Measurements from ENCODE around the gene GPD1L.

GPD1L gene

GRCh38 chr3:32078864-32079263, 27.6 kb upstream of the GPD1L start:
- no peak overlapping the region for H3K4me2 ChIP-seq (ENCODE audit: insufficient read depth, low read length, poor library complexity, severe bottlenecking)
- H3K27ac ChIP-seq (replicated peaks; ENCODE audit: low read length), result no peak overlapping the region
- no peak overlapping the region for H2BK120ac ChIP-seq (ENCODE audit: low read depth, low read length)
- H3K18ac ChIP-seq (ENCODE audit: low read length), result no peak overlapping the region
- no peaks in the 10 kb centered on the region for H3K36me3 ChIP-seq (replicated peaks in 1 of 2; ENCODE audit: control insufficient read depth in 2 of 2, insufficient read depth in 2 of 2, low read length in 2 of 2)
- H4K8ac ChIP-seq (ENCODE audit: low read depth, low read length), result no peak overlapping the region
- no peak overlapping the region for H2BK15ac ChIP-seq (ENCODE audit: low read length)
- no peak overlapping the region for H3K4ac ChIP-seq (ENCODE audit: low read length)
- peaks cover 0 to 1% of the 10 kb centered on the region in 2 donors for H3K4me1 ChIP-seq (ENCODE audit: control insufficient read depth in 2 of 2, insufficient read depth in 1 of 2, low read depth in 1 of 2, low read length in 2 of 2)
- no peak overlapping the region for H2BK12ac ChIP-seq (ENCODE audit: low read length)
- H3K27me3 ChIP-seq (ENCODE audit: control insufficient read depth in 3 of 3, insufficient read depth in 3 of 3, low read depth in 1 of 3, low read length in 3 of 3), result peaks cover 0 to 4% (median 0%) of the 10 kb centered on the region in 3 experiments
- H2BK5ac ChIP-seq (ENCODE audit: low read length), result no peak overlapping the region
- no peak overlapping the region for H3K14ac ChIP-seq (ENCODE audit: low read length)
- H4K91ac ChIP-seq (ENCODE audit: low read depth, low read length, poor library complexity), result no peak overlapping the region
- no peak overlapping the region for H2AK5ac ChIP-seq (ENCODE audit: low read depth, low read length)
- DNase-seq (ENCODE audit: low spot score), result no peak
- no peak overlapping the region for H3K23ac ChIP-seq (ENCODE audit: low read depth, low read length, poor library complexity)
- H3K79me1 ChIP-seq (ENCODE audit: low read depth, low read length), result no peaks in the 10 kb centered on the region
- no peak overlapping the region for H3K9ac ChIP-seq (ENCODE audit: low read depth, low read length, poor library complexity)
- no peak overlapping the region for H2AFZ ChIP-seq (ENCODE audit: low read length)
- H3K4me3 ChIP-seq (ENCODE audit: low read length in 2 of 2), result no peak overlapping the region
- H3K9me3 ChIP-seq (replicated peaks in 1 of 2; ENCODE audit: control insufficient read depth in 2 of 2, insufficient read depth in 1 of 2, low read depth in 1 of 2, low read length in 2 of 2), result no peaks in the 10 kb centered on the region

- H3K14ac ChIP-seq (ENCODE audit: low read length), result no peak overlapping the region
Measured at GRCh38 chr3:32082721-32083120, 23.7 kb upstream of the GPD1L start.

GRCh38 chr3:32083702-32084270, 22.6 kb upstream of the GPD1L start:
- no peak overlapping the region for H4K8ac ChIP-seq (ENCODE audit: low read depth, low read length)
- no peak overlapping the region for H3K18ac ChIP-seq (ENCODE audit: low read length)
- H3K27me3 ChIP-seq (ENCODE audit: control insufficient read depth in 3 of 3, insufficient read depth in 3 of 3, low read depth in 1 of 3, low read length in 3 of 3), result peaks cover 0 to 4% (median 0%) of the 10 kb centered on the region in 3 experiments
- H3K23ac ChIP-seq (ENCODE audit: low read depth, low read length, poor library complexity), result no peak overlapping the region
- WGBS, 2 donors (ENCODE audit: extremely low coverage in 2 of 2, insufficient read length in 2 of 2, insufficient replicate concordance in 1 of 2), result no CpG with 5 or more reads among the region's 3 CpGs
- no peak overlapping the region for H2BK120ac ChIP-seq (ENCODE audit: low read depth, low read length)
- no peaks in the 10 kb centered on the region for H3K79me1 ChIP-seq (ENCODE audit: low read depth, low read length)
- no peak overlapping the region for H3K4ac ChIP-seq (ENCODE audit: low read length)
- H2BK5ac ChIP-seq (ENCODE audit: low read length), result no peak overlapping the region
- no peaks in the 10 kb centered on the region for H3K36me3 ChIP-seq (replicated peaks in 1 of 2; ENCODE audit: control insufficient read depth in 2 of 2, insufficient read depth in 2 of 2, low read length in 2 of 2)
- no peak overlapping the region for H2BK12ac ChIP-seq (ENCODE audit: low read length)
- no peak overlapping the region for H2AK5ac ChIP-seq (ENCODE audit: low read depth, low read length)
- no peak overlapping the region for H4K91ac ChIP-seq (ENCODE audit: low read depth, low read length, poor library complexity)
- H3K9ac ChIP-seq (ENCODE audit: low read depth, low read length, poor library complexity), result no peak overlapping the region
- no peaks in the 10 kb centered on the region for H3K9me3 ChIP-seq (replicated peaks in 1 of 2; ENCODE audit: control insufficient read depth in 2 of 2, insufficient read depth in 1 of 2, low read depth in 1 of 2, low read length in 2 of 2)
- no peak overlapping the region for H2AFZ ChIP-seq (ENCODE audit: low read length)
- H2BK15ac ChIP-seq (ENCODE audit: low read length), result no peak overlapping the region
- H3K27ac ChIP-seq (replicated peaks; ENCODE audit: low read length), result no peak overlapping the region
- no peaks in the 10 kb centered on the region for H3K4me1 ChIP-seq (ENCODE audit: control insufficient read depth in 2 of 2, insufficient read depth in 1 of 2, low read depth in 1 of 2, low read length in 2 of 2)
- H3K4me2 ChIP-seq (ENCODE audit: insufficient read depth, low read length, poor library complexity, severe bottlenecking), result no peak overlapping the region
- no peak overlapping the region for H3K14ac ChIP-seq (ENCODE audit: low read length)
- DNase-seq (ENCODE audit: low spot score), result no peak
- H3K4me3 ChIP-seq (ENCODE audit: low read length in 2 of 2), result no peak overlapping the region

More at GRCh38 chr3:32082721-32083120, 23.7 kb upstream of the GPD1L start:
- H3K23ac ChIP-seq (ENCODE audit: low read depth, low read length, poor library complexity), result no peak overlapping the region
- H3K4me2 ChIP-seq (ENCODE audit: insufficient read depth, low read length, poor library complexity, severe bottlenecking), result no peak overlapping the region
- H3K27ac ChIP-seq (replicated peaks; ENCODE audit: low read length), result no peak overlapping the region
- no peaks in the 10 kb centered on the region for H3K9me3 ChIP-seq (replicated peaks in 1 of 2; ENCODE audit: control insufficient read depth in 2 of 2, insufficient read depth in 1 of 2, low read depth in 1 of 2, low read length in 2 of 2)
- no peak for DNase-seq (ENCODE audit: low spot score)
- H2BK12ac ChIP-seq (ENCODE audit: low read length), result no peak overlapping the region
- no peak overlapping the region for H2AK5ac ChIP-seq (ENCODE audit: low read depth, low read length)
- WGBS, 2 donors (ENCODE audit: extremely low coverage in 2 of 2, insufficient read length in 2 of 2, insufficient replicate concordance in 1 of 2), result no CpG with 5 or more reads among the region's 3 CpGs
- H4K91ac ChIP-seq (ENCODE audit: low read depth, low read length, poor library complexity), result no peak overlapping the region
- no peaks in the 10 kb centered on the region for H3K79me1 ChIP-seq (ENCODE audit: low read depth, low read length)
- peaks cover 0 to 4% (median 0%) of the 10 kb centered on the region in 3 experiments for H3K27me3 ChIP-seq (ENCODE audit: control insufficient read depth in 3 of 3, insufficient read depth in 3 of 3, low read depth in 1 of 3, low read length in 3 of 3)
- no peak overlapping the region for H3K4ac ChIP-seq (ENCODE audit: low read length)
- no peak overlapping the region for H2BK120ac ChIP-seq (ENCODE audit: low read depth, low read length)
- no peak overlapping the region for H2AFZ ChIP-seq (ENCODE audit: low read length)
- no peak overlapping the region for H3K4me3 ChIP-seq (ENCODE audit: low read length in 2 of 2)
- H2BK5ac ChIP-seq (ENCODE audit: low read length), result no peak overlapping the region
- H4K8ac ChIP-seq (ENCODE audit: low read depth, low read length), result no peak overlapping the region
- H3K9ac ChIP-seq (ENCODE audit: low read depth, low read length, poor library complexity), result no peak overlapping the region
- H3K18ac ChIP-seq (ENCODE audit: low read length), result no peak overlapping the region
- H2BK15ac ChIP-seq (ENCODE audit: low read length), result no peak overlapping the region
- H3K4me1 ChIP-seq (ENCODE audit: control insufficient read depth in 2 of 2, insufficient read depth in 1 of 2, low read depth in 1 of 2, low read length in 2 of 2), result no peaks in the 10 kb centered on the region
- H3K36me3 ChIP-seq (replicated peaks in 1 of 2; ENCODE audit: control insufficient read depth in 2 of 2, insufficient read depth in 2 of 2, low read length in 2 of 2), result no peaks in the 10 kb centered on the region

DNA sequence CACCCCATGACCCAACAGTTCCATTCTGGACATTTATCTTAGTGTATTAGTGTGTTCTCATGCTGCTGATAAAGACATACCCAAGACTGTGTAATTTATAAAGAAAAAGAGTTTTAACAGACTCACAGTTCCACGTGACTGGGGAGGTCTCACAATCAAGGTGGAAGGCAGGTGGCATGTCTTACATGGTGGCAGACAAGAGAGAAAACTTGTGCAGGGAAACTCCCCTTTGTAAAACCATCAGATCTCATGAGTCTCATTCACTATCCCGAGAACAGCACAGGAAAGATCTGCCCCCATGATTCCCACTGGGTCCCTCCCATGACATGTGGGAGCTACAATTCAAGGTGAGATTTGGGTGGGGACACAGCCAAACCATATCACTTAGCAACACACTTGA, 21.6 kb upstream of the GPD1L start:
- H3K36me3 ChIP-seq (replicated peaks in 1 of 2; ENCODE audit: control insufficient read depth in 2 of 2, insufficient read depth in 2 of 2, low read length in 2 of 2), result no peaks in the 10 kb centered on the region
- H2BK120ac ChIP-seq (ENCODE audit: low read depth, low read length), result no peak overlapping the region
- peaks cover 0 to 4% (median 0%) of the 10 kb centered on the region in 3 experiments for H3K27me3 ChIP-seq (ENCODE audit: control insufficient read depth in 3 of 3, insufficient read depth in 3 of 3, low read depth in 1 of 3, low read length in 3 of 3)
- no peak overlapping the region for H3K23ac ChIP-seq (ENCODE audit: low read depth, low read length, poor library complexity)
- no peak overlapping the region for H4K91ac ChIP-seq (ENCODE audit: low read depth, low read length, poor library complexity)
- H3K4me3 ChIP-seq (ENCODE audit: low read length in 2 of 2), result no peak overlapping the region
- H2BK15ac ChIP-seq (ENCODE audit: low read length), result no peak overlapping the region
- H3K79me1 ChIP-seq (ENCODE audit: low read depth, low read length), result no peaks in the 10 kb centered on the region
- H2AFZ ChIP-seq (ENCODE audit: low read length), result no peak overlapping the region
- H4K8ac ChIP-seq (ENCODE audit: low read depth, low read length), result no peak overlapping the region
- no peak overlapping the region for H3K18ac ChIP-seq (ENCODE audit: low read length)
- no peak overlapping the region for H2BK12ac ChIP-seq (ENCODE audit: low read length)
- no peak overlapping the region for H2BK5ac ChIP-seq (ENCODE audit: low read length)
- H2AK5ac ChIP-seq (ENCODE audit: low read depth, low read length), result no peak overlapping the region
- no peak overlapping the region for H3K27ac ChIP-seq (replicated peaks; ENCODE audit: low read length)
- no peak overlapping the region for H3K4me2 ChIP-seq (ENCODE audit: insufficient read depth, low read length, poor library complexity, severe bottlenecking)
- no peak overlapping the region for H3K14ac ChIP-seq (ENCODE audit: low read length)
- peaks cover 0 to 2% of the 10 kb centered on the region in 2 donors for H3K9me3 ChIP-seq (replicated peaks in 1 of 2; ENCODE audit: control insufficient read depth in 2 of 2, insufficient read depth in 1 of 2, low read depth in 1 of 2, low read length in 2 of 2)
- H3K4me1 ChIP-seq (ENCODE audit: control insufficient read depth in 2 of 2, insufficient read depth in 1 of 2, low read depth in 1 of 2, low read length in 2 of 2), result no peaks in the 10 kb centered on the region
- no peak overlapping the region for H3K9ac ChIP-seq (ENCODE audit: low read depth, low read length, poor library complexity)
- no peak for DNase-seq (ENCODE audit: low spot score)
- no peak overlapping the region for H3K4ac ChIP-seq (ENCODE audit: low read length)
- no CpG with 5 or more reads among the region's 2 CpGs for WGBS, 2 donors (ENCODE audit: extremely low coverage in 2 of 2, insufficient read length in 2 of 2, insufficient replicate concordance in 1 of 2)
